22Rv1 (cell line): ENCODE data around the gene DTX1.

Experiments used
- H3K27ac ChIP-seq: fragments of 450-650 bp; 2 replicates; pipeline ENCODE4 v1.5.1; 2017
- CTCF ChIP-seq: fragments of 450-650 bp; IDR thresholded peaks from 2 replicates; pipeline ENCODE4 v1.5.1; 2017; ENCODE audit warnings: mild to moderate bottlenecking
- ZFX ChIP-seq: fragments of 450-650 bp; IDR thresholded peaks from 2 replicates; pipeline ENCODE4 v1.6.1; 2017; ENCODE audit warnings: antibody characterized with exemption, borderline replicate concordance

DTX1 gene

GRCh38 chr12:113055594-113056380, 743 bp upstream of the DTX1 start:
- no peak overlapping the region for H3K27ac ChIP-seq
- TF ChIP-seq CTCF (no peak), ZFX (no peak)

GRCh38 chr12:113056381-113056630, 224 bp upstream of the DTX1 start:
- H3K27ac ChIP-seq, result no peak overlapping the region
- no peak for TF ChIP-seq ZFX

GRCh38 chr12:113057565-113058485, 1.3 kb downstream of the DTX1 start:
- no peak overlapping the region for H3K27ac ChIP-seq
- no peak for TF ChIP-seq CTCF
- TF ChIP-seq ZFX, result no peak

GRCh38 chr12:113058553-113058952, 2.0 kb downstream of the DTX1 start:
- TF ChIP-seq CTCF (no peak), ZFX (no peak)
- H3K27ac ChIP-seq, result no peak overlapping the region

GRCh38 chr12:113059071-113059595, 2.6 kb downstream of the DTX1 start:
- TF ChIP-seq CTCF, result no peak
- H3K27ac ChIP-seq, result no peak overlapping the region

GRCh38 chr12:113060336-113060960, 3.9 kb downstream of the DTX1 start:
- TF ChIP-seq ZFX (no peak), CTCF (no peak)
- H3K27ac ChIP-seq, result no peak overlapping the region

GRCh38 chr12:113061061-113061694, 4.6 kb downstream of the DTX1 start:
- no peak overlapping the region for H3K27ac ChIP-seq
- TF ChIP-seq CTCF (no peak), ZFX (no peak)
